Breast epithelium (tissue), 4 donors: ENCODE results near the gene NUDT2. TPM values are rescaled to one million over a fixed set of nuclear protein-coding genes. Genes with fewer than 3 reads are reported as not detected.

Experiments
- DNase-seq, 2 donors: peaks; one replicate each; pipeline ENCODE4 v3.0.0-alpha.2; 2019; ENCODE audit warnings: low spot score in 2 of 2
- H3K27ac ChIP-seq, 2 donors: fragments of 200-600 bp; sonication (generic) in 1 of 2; one replicate each; pipeline ENCODE4 v1.5.1; 2016 to 2019; ENCODE audit warnings: mild to moderate bottlenecking in 1 of 2
- H3K27me3 ChIP-seq, 2 donors: fragments of 200-600 bp; sonication (generic) in 1 of 2; one replicate each; pipeline versions ENCODE4 v1.5.1 to v1.6.0; 2017 to 2019; ENCODE audit warnings: control low read depth in 1 of 2, mild to moderate bottlenecking in 1 of 2
- H3K36me3 ChIP-seq: fragments of 200-600 bp; one replicate; pipeline ENCODE4 v1.5.1; 2019
- H3K4me1 ChIP-seq, 2 donors: fragments of 200-600 bp; sonication (generic); one replicate each; pipeline ENCODE4 v1.5.1; 2016 to 2019; ENCODE audit warnings: control low read depth in 1 of 2
- H3K4me3 ChIP-seq, 3 donors: fragments of 200-600 bp; sonication (generic); 1 replicate in 2 of 3; 2 replicates in 1 of 3; pipeline ENCODE4 v1.5.1; 2016 to 2019; ENCODE audit warnings: mild to moderate bottlenecking in 3 of 3, moderate library complexity in 2 of 3
- H3K9me3 ChIP-seq, 2 donors: fragments of 200-600 bp; sonication (generic) in 1 of 2; one replicate each; pipeline ENCODE4 v1.5.1; 2016 to 2019; ENCODE audit warnings: control low read depth in 1 of 2
- CTCF ChIP-seq, 3 donors: fragments of 450-650 bp; IDR thresholded peaks; one replicate each; pipeline ENCODE4 v1.5.1; 2016 to 2017; ENCODE audit warnings: antibody characterized with exemption in 3 of 3, mild to moderate bottlenecking in 3 of 3, moderate library complexity in 3 of 3
- POLR2A ChIP-seq: fragments of 450-650 bp; IDR thresholded peaks from one replicate; pipeline ENCODE4 v1.6.1; 2016; ENCODE audit warnings: antibody characterized with exemption, mild to moderate bottlenecking, moderate library complexity
- POLR2AphosphoS5 ChIP-seq, 3 donors: sonication (generic); formaldehyde crosslinking; IDR thresholded peaks; one replicate each; pipeline ENCODE4 v1.6.1; 2017; ENCODE audit warnings: antibody characterized with exemption in 3 of 3
- intact Hi-C: fragments of 100-400 bp; cut with DNase I; formaldehyde crosslinking; loops from one replicate; pipeline ENCODE4 v1.15.1; 2023; ENCODE audit warnings: low total_unique reads
- total RNA-seq, 3 donors: library from RNA; depleted of rRNA; stranded (reverse); fragments of >200 nt; gene quantifications; one replicate each; pipeline ENCODE4 v1.1.0, GENCODE V29; 2016

Gene NUDT2
- total RNA-seq, 3 donors from 2014 or later: 20.0 to 22.0 (median 21.6) TPM

DNA sequence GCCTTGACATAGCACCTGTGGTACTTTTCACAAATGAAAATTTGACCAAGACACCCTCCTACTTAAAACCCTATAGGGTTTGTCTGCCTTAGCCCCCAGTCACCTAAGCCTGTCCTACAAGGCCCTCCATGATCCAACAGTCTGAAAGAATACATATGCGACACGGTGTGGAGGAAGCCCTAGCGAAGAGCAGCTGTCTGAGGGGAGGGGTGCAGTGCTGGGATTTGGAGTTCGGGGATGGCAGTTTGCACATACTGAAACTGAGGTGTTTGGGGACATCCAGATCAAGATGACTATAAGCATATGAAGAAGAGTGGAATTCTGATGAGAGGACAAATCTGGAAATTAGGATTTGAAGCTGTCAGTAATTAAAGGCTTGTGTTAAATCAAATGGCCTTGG is 54.5 kb downstream of the NUDT2 start:
- intact Hi-C loops: no loop called here
- no peak for TF ChIP-seq POLR2A
- no peak for TF ChIP-seq CTCF (IDR thresholded peaks at IDR 0.05)
- no peak for TF ChIP-seq POLR2AphosphoS5 (IDR thresholded peaks at IDR 0.05)
- no peak overlapping the region for H3K4me3 ChIP-seq
- H3K9me3 ChIP-seq: no peaks in the 10 kb centered on the region
- no peaks in the 10 kb centered on the region for H3K36me3 ChIP-seq
- DNase-seq: no peak
- peaks cover 0 to 6% of the 10 kb centered on the region in 2 donors for H3K4me1 ChIP-seq
- H3K27ac ChIP-seq: no peak overlapping the region
- H3K27me3 ChIP-seq: no peaks in the 10 kb centered on the region

GRCh38 chr9:34384368-34385165 is 55.2 kb downstream of the NUDT2 start:
- intact Hi-C loops: no loop called here
- Histone ChIP-seq H3K4me3 (no peak overlapping the region), H3K27ac (no peak overlapping the region)

GRCh38 chr9:34385561-34386230 is 56.3 kb downstream of the NUDT2 start:
- Histone ChIP-seq H3K36me3 (no peaks in the 10 kb centered on the region), H3K27me3 (no peaks in the 10 kb centered on the region), H3K4me3 (no peak overlapping the region), H3K9me3 (no peaks in the 10 kb centered on the region), H3K27ac (no peak overlapping the region), H3K4me1 (no peaks in the 10 kb centered on the region)
- intact Hi-C loops: no loop called here
- DNase-seq: no peak
- no peak for TF ChIP-seq POLR2AphosphoS5 (IDR thresholded peaks at IDR 0.05)
- TF ChIP-seq POLR2A: no peak
- TF ChIP-seq CTCF (IDR thresholded peaks at IDR 0.05): no peak

More at GRCh38 chr9:34384368-34385165, 55.2 kb downstream of the NUDT2 start:
- Histone ChIP-seq H3K36me3 (no peaks in the 10 kb centered on the region), H3K9me3 (no peaks in the 10 kb centered on the region), H3K4me1 (peaks cover 0 to 6% of the 10 kb centered on the region in 2 donors), H3K27me3 (no peaks in the 10 kb centered on the region)
- no peak for TF ChIP-seq POLR2AphosphoS5 (IDR thresholded peaks at IDR 0.05)
- TF ChIP-seq CTCF (IDR thresholded peaks at IDR 0.05): no peak
- TF ChIP-seq POLR2A: no peak
- DNase-seq: no peak

GRCh38 chr9:34386656-34387055 is 57.3 kb downstream of the NUDT2 start:
- Histone ChIP-seq H3K27ac (no peak overlapping the region), H3K27me3 (no peaks in the 10 kb centered on the region), H3K9me3 (no peaks in the 10 kb centered on the region), H3K4me1 (no peaks in the 10 kb centered on the region), H3K4me3 (no peak overlapping the region), H3K36me3 (no peaks in the 10 kb centered on the region)
- intact Hi-C loops: no loop called here
- DNase-seq: no peak
- TF ChIP-seq POLR2A (no peak), CTCF (IDR thresholded peaks at IDR 0.05) (no peak), POLR2AphosphoS5 (IDR thresholded peaks at IDR 0.05) (no peak)

GRCh38 chr9:34387239-34387638 is 57.9 kb downstream of the NUDT2 start:
- Histone ChIP-seq H3K27me3 (no peaks in the 10 kb centered on the region), H3K4me1 (no peaks in the 10 kb centered on the region), H3K9me3 (no peaks in the 10 kb centered on the region), H3K4me3 (no peak overlapping the region), H3K36me3 (no peaks in the 10 kb centered on the region), H3K27ac (no peak overlapping the region)
- TF ChIP-seq POLR2A: no peak
- TF ChIP-seq CTCF (IDR thresholded peaks at IDR 0.05): no peak
- no peak for TF ChIP-seq POLR2AphosphoS5 (IDR thresholded peaks at IDR 0.05)
- intact Hi-C loops: no loop called here
- no peak for DNase-seq
